Neural progenitor cell (in vitro differentiated cells): ENCODE measurements around the gene TUBGCP3.

Source experiments
- EZH2 ChIP-seq: fragments of 200-600 bp; sonication (generic); IDR thresholded peaks from 2 replicates; pipeline ENCODE4 v1.6.1; 2017; ENCODE audit warnings: antibody characterized with exemption, mild to moderate bottlenecking, moderate library complexity
- TF ChIP-seq, protein P1 (sequence below): fragments of 200-600 bp; sonication (generic); IDR thresholded peaks from 2 replicates; pipeline ENCODE4 v1.5.1; 2017; ENCODE audit warnings: antibody characterized with exemption, mild to moderate bottlenecking

GRCh38 chr13:112441779-112442310 lies 146.1 kb downstream of the TUBGCP3 start:
- TF ChIP-seq EZH2, result no peak
- TF ChIP-seq, protein P1, sequence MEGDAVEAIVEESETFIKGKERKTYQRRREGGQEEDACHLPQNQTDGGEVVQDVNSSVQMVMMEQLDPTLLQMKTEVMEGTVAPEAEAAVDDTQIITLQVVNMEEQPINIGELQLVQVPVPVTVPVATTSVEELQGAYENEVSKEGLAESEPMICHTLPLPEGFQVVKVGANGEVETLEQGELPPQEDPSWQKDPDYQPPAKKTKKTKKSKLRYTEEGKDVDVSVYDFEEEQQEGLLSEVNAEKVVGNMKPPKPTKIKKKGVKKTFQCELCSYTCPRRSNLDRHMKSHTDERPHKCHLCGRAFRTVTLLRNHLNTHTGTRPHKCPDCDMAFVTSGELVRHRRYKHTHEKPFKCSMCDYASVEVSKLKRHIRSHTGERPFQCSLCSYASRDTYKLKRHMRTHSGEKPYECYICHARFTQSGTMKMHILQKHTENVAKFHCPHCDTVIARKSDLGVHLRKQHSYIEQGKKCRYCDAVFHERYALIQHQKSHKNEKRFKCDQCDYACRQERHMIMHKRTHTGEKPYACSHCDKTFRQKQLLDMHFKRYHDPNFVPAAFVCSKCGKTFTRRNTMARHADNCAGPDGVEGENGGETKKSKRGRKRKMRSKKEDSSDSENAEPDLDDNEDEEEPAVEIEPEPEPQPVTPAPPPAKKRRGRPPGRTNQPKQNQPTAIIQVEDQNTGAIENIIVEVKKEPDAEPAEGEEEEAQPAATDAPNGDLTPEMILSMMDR, result no peak
